IMR-90 (cell line): ENCODE data around the gene USP6NL. TPM values are rescaled to one million over a fixed set of nuclear protein-coding genes. Genes with fewer than 3 reads are reported as not detected.

Experiments
- ATAC-seq: fragments of 200-7000 bp; cut with Tn5 transposase; 2 replicates; pipeline ENCODE4 v1.9.1; 2020; ENCODE audit warnings: low read depth, mild to moderate bottlenecking, moderate library complexity
- BruUV-seq: library from RNA; stranded (reverse); fragments of 400-500 nt; replicated peaks from 2 replicates; lab custom pipeline; 2021; lab: Mats Ljungman, UMichigan
- CTCF ChIA-PET: fragments of 300-600 bp; formaldehyde crosslinking; extraction: SDS; loops from one replicate; lab custom pipeline; 2021; ENCODE audit warnings: antibody characterized with exemption; lab: Yijun Ruan, JAX
- POLR2A ChIA-PET: fragments of 300-600 bp; sonication (Branson Sonifier 250); formaldehyde crosslinking; loops from one replicate; lab custom pipeline; 2022; ENCODE audit warnings: antibody characterized with exemption; ENCODE audit not compliant: unreplicated experiment; lab: Charles Lee
- DNase-seq: peaks from one replicate; pipeline ENCODE4 v3.0.0; 2013
- H2AFZ ChIP-seq: replicated peaks from 2 replicates; pipeline ENCODE3; 2013; ENCODE audit warnings: low read length, mild to moderate bottlenecking; ENCODE audit not compliant: poor library complexity
- H2AK5ac ChIP-seq: 2 replicates; pipeline ENCODE4 v1.6.1; 2013; ENCODE audit warnings: low read depth, low read length, inconsistent platforms
- H2AK9ac ChIP-seq: replicated peaks from 2 replicates; pipeline ENCODE3; 2013; ENCODE audit warnings: mild to moderate bottlenecking, low read depth, low read length, moderate library complexity; ENCODE audit not compliant: poor library complexity
- H2BK120ac ChIP-seq: 2 replicates; pipeline ENCODE4 v1.6.1; 2013; ENCODE audit warnings: low read depth, low read length, inconsistent platforms
- H2BK15ac ChIP-seq: 3 replicates; pipeline ENCODE4 v1.6.1; 2013; ENCODE audit warnings: low read depth, low read length, inconsistent platforms
- H2BK20ac ChIP-seq: 2 replicates; pipeline ENCODE4 v1.6.1; 2013; ENCODE audit warnings: low read depth, mild to moderate bottlenecking, inconsistent platforms, low read length, moderate library complexity
- H2BK5ac ChIP-seq: 2 replicates; pipeline ENCODE4 v1.6.1; 2013; ENCODE audit warnings: mild to moderate bottlenecking, low read depth, low read length, inconsistent platforms; ENCODE audit not compliant: poor library complexity, severe bottlenecking
- H3K14ac ChIP-seq: replicated peaks from 2 replicates; pipeline ENCODE4 v1.6.1; 2013; ENCODE audit warnings: low read depth, low read length, inconsistent platforms
- H3K18ac ChIP-seq: 2 replicates; pipeline ENCODE4 v1.6.1; 2013; ENCODE audit warnings: low read depth, low read length, control low read depth
- H3K23ac ChIP-seq: 2 replicates; pipeline ENCODE4 v1.6.1; 2013; ENCODE audit warnings: low read depth, low read length, inconsistent platforms
- H3K27ac ChIP-seq: 2 replicates; pipeline ENCODE4 v1.5.1; 2013; ENCODE audit warnings: mild to moderate bottlenecking, control low read depth, low read length; ENCODE audit not compliant: insufficient read depth
- H3K27me3 ChIP-seq: 2 replicates; pipeline ENCODE4 v1.6.1; 2013; ENCODE audit warnings: low read length; ENCODE audit not compliant: control insufficient read depth, insufficient read depth
- H3K36me3 ChIP-seq: 2 replicates; pipeline ENCODE4 v1.6.1; 2013; ENCODE audit warnings: low read length, mixed read lengths; ENCODE audit not compliant: control insufficient read depth, insufficient read depth
- H3K4ac ChIP-seq: 2 replicates; pipeline ENCODE4 v1.6.1; 2013; ENCODE audit warnings: low read depth, low read length, inconsistent platforms
- H3K4me1 ChIP-seq: 2 replicates; pipeline ENCODE4 v1.6.1; 2013; ENCODE audit warnings: low read length, mixed read lengths; ENCODE audit not compliant: control insufficient read depth, insufficient read depth
- H3K4me2 ChIP-seq: 2 replicates; pipeline ENCODE4 v1.6.1; 2013; ENCODE audit warnings: low read depth, mild to moderate bottlenecking, control low read depth, low read length, moderate library complexity
- H3K4me3 ChIP-seq: 2 replicates; pipeline ENCODE4 v1.5.1; 2013; ENCODE audit warnings: low read depth, mild to moderate bottlenecking, control low read depth, low read length, moderate library complexity; ENCODE audit not compliant: insufficient read depth
- H3K56ac ChIP-seq: 2 replicates; pipeline ENCODE4 v1.6.1; 2013; ENCODE audit warnings: low read length, inconsistent platforms; ENCODE audit not compliant: insufficient read depth; ENCODE audit errors: extremely low read depth
- H3K79me1 ChIP-seq, 2 experiments: 2 replicates each; pipeline ENCODE4 v1.6.1; 2013; ENCODE audit warnings: low read length in 2 of 2, inconsistent platforms in 1 of 2, low read depth in 1 of 2
- H3K9ac ChIP-seq: 2 replicates; pipeline ENCODE4 v1.6.1; 2013; ENCODE audit warnings: low read depth, low read length, control low read depth
- H3K9me1 ChIP-seq: 2 replicates; pipeline ENCODE4 v1.6.1; 2013; ENCODE audit warnings: low read length, inconsistent platforms; ENCODE audit not compliant: insufficient read depth
- H3K9me3 ChIP-seq: 2 replicates; pipeline ENCODE4 v1.6.1; 2013; ENCODE audit warnings: low read length; ENCODE audit not compliant: control insufficient read depth, insufficient read depth
- H4K20me1 ChIP-seq: 2 replicates; pipeline ENCODE4 v1.6.1; 2013; ENCODE audit warnings: low read length, inconsistent platforms; ENCODE audit not compliant: insufficient read depth
- H4K5ac ChIP-seq: 2 replicates; pipeline ENCODE4 v1.6.1; 2013; ENCODE audit warnings: mild to moderate bottlenecking, low read depth, low read length, control low read depth
- H4K8ac ChIP-seq, 2 experiments: 2 replicates each; pipeline ENCODE4 v1.6.1; 2013; ENCODE audit warnings: low read depth in 2 of 2, low read length in 2 of 2, control low read depth in 1 of 2, inconsistent platforms in 1 of 2
- H4K91ac ChIP-seq: 2 replicates; pipeline ENCODE4 v1.6.1; 2013; ENCODE audit warnings: low read depth, low read length, inconsistent platforms; ENCODE audit not compliant: insufficient read depth
- BHLHE40 ChIP-seq: fragments of 150-350 bp; IDR thresholded peaks from 2 replicates; pipeline ENCODE4 v1.6.1; 2016; ENCODE audit warnings: mild to moderate bottlenecking, low read depth, low read length
- CEBPB ChIP-seq: IDR thresholded peaks from 2 replicates; pipeline ENCODE4 v1.6.1; 2012; ENCODE audit warnings: low read depth, low read length, improper control_type of control experiment
- CHD1 ChIP-seq: IDR thresholded peaks from 2 replicates; pipeline ENCODE4 v1.6.1; 2012; ENCODE audit warnings: low read depth, low read length, improper control_type of control experiment
- FOS ChIP-seq: fragments of 150-350 bp; IDR thresholded peaks from 2 replicates; pipeline ENCODE4 v1.6.1; 2016; ENCODE audit warnings: low read depth, low read length
- MAFK ChIP-seq: IDR thresholded peaks from 2 replicates; pipeline ENCODE4 v1.6.1; 2012; ENCODE audit warnings: low read depth, low read length, improper control_type of control experiment
- MAZ ChIP-seq: IDR thresholded peaks from 2 replicates; pipeline ENCODE4 v1.6.1; 2012; ENCODE audit warnings: low read depth, mild to moderate bottlenecking, low read length, improper control_type of control experiment, moderate library complexity, borderline replicate concordance
- MXI1 ChIP-seq: IDR thresholded peaks from 2 replicates; pipeline ENCODE4 v1.6.1; 2012; ENCODE audit warnings: low read depth, mild to moderate bottlenecking, low read length, moderate library complexity, borderline replicate concordance
- NFE2L2 ChIP-seq: fragments of 150-350 bp; IDR thresholded peaks from 2 replicates; pipeline ENCODE4 v1.6.1; 2016; ENCODE audit warnings: low read depth, mild to moderate bottlenecking, low read length
- POLR2A ChIP-seq: IDR thresholded peaks from 2 replicates; pipeline ENCODE4 v1.6.1; 2012; ENCODE audit warnings: mild to moderate bottlenecking, low read depth, low read length
- RAD21 ChIP-seq: IDR thresholded peaks from 2 replicates; pipeline ENCODE4 v1.6.1; 2012; ENCODE audit warnings: low read length, improper control_type of control experiment
- RCOR1 ChIP-seq: IDR thresholded peaks from 2 replicates; pipeline ENCODE4 v1.6.1; 2012; ENCODE audit warnings: mild to moderate bottlenecking, low read length, improper control_type of control experiment; ENCODE audit not compliant: insufficient replicate concordance
- RFX5 ChIP-seq: IDR thresholded peaks from 2 replicates; pipeline ENCODE4 v1.8.0; 2012; ENCODE audit warnings: low read depth, mild to moderate bottlenecking, low read length, moderate library complexity
- SMC3 ChIP-seq: fragments of 150-350 bp; IDR thresholded peaks from 2 replicates; pipeline ENCODE4 v1.6.1; 2016; ENCODE audit warnings: low read depth, mild to moderate bottlenecking, antibody characterized with exemption, low read length, moderate library complexity
- WGBS, 2 experiments: methylation state at CpG; one replicate each; pipeline versions ENCODE4 v1.1.5 to v1.1.7; 2013; ENCODE audit warnings: missing lambda C conversion rate in 2 of 2; ENCODE audit not compliant: insufficient read length in 1 of 2; ENCODE audit errors: extremely low coverage in 2 of 2; 5-methylcytosine and 5-hydroxymethylcytosine counted together
- dilution Hi-C: fragments of 300-500 bp; cut with HindIII; formaldehyde crosslinking; loops from one replicate; pipeline ENCODE4 v1.14.3; 2018; ENCODE audit warnings: low sequenced_read_pairs; ENCODE audit not compliant: unreplicated experiment
- in situ Hi-C: fragments of 300-500 bp; cut with MboI; formaldehyde crosslinking; loops from 3 replicates; pipeline ENCODE4 v1.14.3; 2019; ENCODE audit warnings: low sequenced_read_pairs, inconsistent platforms, mixed read lengths
- intact Hi-C: fragments of 100-400 bp; cut with micrococcal nuclease; formaldehyde crosslinking; loops from 2 replicates; pipeline ENCODE4 v1.10.0; 2022
- polyA plus RNA-seq, 3 experiments: library from polyadenylated mRNA; depleted of rRNA; stranded (reverse); fragments of >200 nt; gene quantifications; 2 replicates each; pipeline ENCODE4 v1.2.3, GENCODE V29; 2012; ENCODE audit warnings: low replicate concordance in 1 of 3
- total RNA-seq: library from RNA; depleted of rRNA; stranded (reverse); fragments of >200 nt; gene quantifications from 2 replicates; pipeline ENCODE4 v1.2.3, GENCODE V29; 2012
- TF ChIP-seq, protein P1 (sequence below): fragments of 150-350 bp; IDR thresholded peaks from 2 replicates; pipeline ENCODE4 v1.6.1; 2016; ENCODE audit warnings: low read depth, mild to moderate bottlenecking, low read length, moderate library complexity, borderline replicate concordance
- TF ChIP-seq, protein P2 (sequence below): conservative IDR thresholded peaks from 2 replicates; pipeline ENCODE4 v1.5.1; 2012; ENCODE audit warnings: mild to moderate bottlenecking, low read depth, low read length, improper control_type of control experiment
- TF ChIP-seq, protein P3 (sequence below): fragments of 150-350 bp; IDR thresholded peaks from 2 replicates; pipeline ENCODE4 v1.6.1; 2017; ENCODE audit warnings: mild to moderate bottlenecking, antibody characterized with exemption, low read length, low read depth

Gene USP6NL
- total and polyA plus RNA-seq, 2 of the 4 experiments (the other 2 are of a cell fraction) = 7.8 to 9.1 TPM

DNA sequence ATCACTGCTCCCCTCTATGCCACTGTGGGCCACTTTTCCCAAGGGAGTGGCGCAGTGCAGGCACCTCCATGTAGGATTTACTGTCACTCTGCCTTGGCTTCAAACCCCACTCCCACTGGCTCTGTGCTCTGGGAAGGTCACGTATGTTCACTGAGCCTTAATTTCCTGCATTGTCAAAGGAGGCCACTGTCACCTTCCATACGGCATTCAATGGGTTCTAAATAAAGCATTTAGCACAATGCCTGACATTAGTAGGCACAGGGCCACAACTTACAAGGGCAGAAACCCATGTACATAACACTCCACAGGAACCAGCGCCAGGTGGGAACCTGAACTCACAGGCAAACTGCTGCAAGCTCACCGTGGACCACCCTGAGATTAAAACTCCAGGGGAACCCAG lies 196.4 kb downstream of the USP6NL start:
- WGBS, 2 experiments = no CpG with 5 or more reads among the region's 5 CpGs

More for the DNA sequence above, 196.4 kb downstream of the USP6NL start:
- no peak for DNase-seq
- Histone ChIP-seq H2BK5ac (no peak overlapping the region), H2BK120ac (no peak overlapping the region), H2AK9ac (no peak overlapping the region), H4K91ac (no peak overlapping the region), H3K18ac (no peak overlapping the region), H3K56ac (no peak overlapping the region), H4K8ac (no peak overlapping the region), H2AFZ (no peak overlapping the region), H3K27ac (no peak overlapping the region), H2BK20ac (no peak overlapping the region), H2BK15ac (no peak overlapping the region), H4K20me1 (no peaks in the 10 kb centered on the region), H3K4me1 (no peaks in the 10 kb centered on the region), H3K4ac (no peak overlapping the region), H4K5ac (no peak overlapping the region), H3K9ac (no peak overlapping the region), H3K27me3 (no peaks in the 10 kb centered on the region), H3K4me3 (no peak overlapping the region), H3K14ac (no peak overlapping the region), H3K79me1 (no peaks in the 10 kb centered on the region), H3K9me3 (no peaks in the 10 kb centered on the region), H3K4me2 (no peak overlapping the region), H3K23ac (no peak overlapping the region), H3K36me3 (no peaks in the 10 kb centered on the region), H2AK5ac (no peak overlapping the region), H3K9me1 (no peaks in the 10 kb centered on the region)
- ATAC-seq = no peak
- TF ChIP-seq MXI1 (no peak), RAD21 (no peak), POLR2A (no peak), SMC3 (no peak), CHD1 (no peak), MAZ (no peak), BHLHE40 (no peak), NFE2L2 (no peak), FOS (no peak), MAFK (no peak), RCOR1 (no peak), RFX5 (no peak), CEBPB (no peak)
- TF ChIP-seq, protein P1, sequence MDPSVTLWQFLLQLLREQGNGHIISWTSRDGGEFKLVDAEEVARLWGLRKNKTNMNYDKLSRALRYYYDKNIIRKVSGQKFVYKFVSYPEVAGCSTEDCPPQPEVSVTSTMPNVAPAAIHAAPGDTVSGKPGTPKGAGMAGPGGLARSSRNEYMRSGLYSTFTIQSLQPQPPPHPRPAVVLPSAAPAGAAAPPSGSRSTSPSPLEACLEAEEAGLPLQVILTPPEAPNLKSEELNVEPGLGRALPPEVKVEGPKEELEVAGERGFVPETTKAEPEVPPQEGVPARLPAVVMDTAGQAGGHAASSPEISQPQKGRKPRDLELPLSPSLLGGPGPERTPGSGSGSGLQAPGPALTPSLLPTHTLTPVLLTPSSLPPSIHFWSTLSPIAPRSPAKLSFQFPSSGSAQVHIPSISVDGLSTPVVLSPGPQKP = no peak
- TF ChIP-seq, protein P2, sequence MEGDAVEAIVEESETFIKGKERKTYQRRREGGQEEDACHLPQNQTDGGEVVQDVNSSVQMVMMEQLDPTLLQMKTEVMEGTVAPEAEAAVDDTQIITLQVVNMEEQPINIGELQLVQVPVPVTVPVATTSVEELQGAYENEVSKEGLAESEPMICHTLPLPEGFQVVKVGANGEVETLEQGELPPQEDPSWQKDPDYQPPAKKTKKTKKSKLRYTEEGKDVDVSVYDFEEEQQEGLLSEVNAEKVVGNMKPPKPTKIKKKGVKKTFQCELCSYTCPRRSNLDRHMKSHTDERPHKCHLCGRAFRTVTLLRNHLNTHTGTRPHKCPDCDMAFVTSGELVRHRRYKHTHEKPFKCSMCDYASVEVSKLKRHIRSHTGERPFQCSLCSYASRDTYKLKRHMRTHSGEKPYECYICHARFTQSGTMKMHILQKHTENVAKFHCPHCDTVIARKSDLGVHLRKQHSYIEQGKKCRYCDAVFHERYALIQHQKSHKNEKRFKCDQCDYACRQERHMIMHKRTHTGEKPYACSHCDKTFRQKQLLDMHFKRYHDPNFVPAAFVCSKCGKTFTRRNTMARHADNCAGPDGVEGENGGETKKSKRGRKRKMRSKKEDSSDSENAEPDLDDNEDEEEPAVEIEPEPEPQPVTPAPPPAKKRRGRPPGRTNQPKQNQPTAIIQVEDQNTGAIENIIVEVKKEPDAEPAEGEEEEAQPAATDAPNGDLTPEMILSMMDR = no peak
- TF ChIP-seq, protein P3, sequence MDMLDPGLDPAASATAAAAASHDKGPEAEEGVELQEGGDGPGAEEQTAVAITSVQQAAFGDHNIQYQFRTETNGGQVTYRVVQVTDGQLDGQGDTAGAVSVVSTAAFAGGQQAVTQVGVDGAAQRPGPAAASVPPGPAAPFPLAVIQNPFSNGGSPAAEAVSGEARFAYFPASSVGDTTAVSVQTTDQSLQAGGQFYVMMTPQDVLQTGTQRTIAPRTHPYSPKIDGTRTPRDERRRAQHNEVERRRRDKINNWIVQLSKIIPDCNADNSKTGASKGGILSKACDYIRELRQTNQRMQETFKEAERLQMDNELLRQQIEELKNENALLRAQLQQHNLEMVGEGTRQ = no peak
- dilution Hi-C loops (no loop called here), in situ Hi-C loops (no loop called here), intact Hi-C loops (no loop called here)
- no TSS peak for BruUV-seq
- CTCF ChIA-PET = no interaction called here
- POLR2A ChIA-PET = no interaction called here
